ENCODE data around the gene FRYL. TPM values are rescaled to one million over a fixed set of nuclear protein-coding genes. Genes with fewer than 3 reads are reported as not detected.

FRYL gene
- total and polyA plus RNA-seq, 2 of the 8 experiments (the other 6 are each of a cell fraction or from before 2014, with no cell fraction given): 8.0 to 36.5 TPM

DNA sequence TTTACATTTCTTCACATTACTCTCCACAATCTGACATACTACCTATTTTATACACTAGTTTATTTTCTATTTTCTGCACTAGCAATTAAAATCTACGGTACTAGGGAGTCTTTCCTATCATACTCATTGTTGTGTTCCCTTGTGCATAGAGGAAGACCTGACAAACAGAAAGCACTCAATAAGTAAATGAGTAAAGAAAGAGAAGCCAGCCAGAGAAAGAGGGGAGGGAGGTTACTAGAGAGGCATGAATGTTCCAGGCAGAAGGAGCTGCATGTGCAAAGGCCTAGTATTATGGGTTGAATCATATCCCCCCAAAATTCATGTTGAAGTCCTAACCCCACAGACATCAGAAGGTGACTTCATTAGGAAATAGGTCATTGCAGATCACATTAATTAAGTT, 176.0 kb downstream of the FRYL start:
- H2AK5ac ChIP-seq (ENCODE audit: low read depth, low read length): no peak overlapping the region
- H4K20me1 ChIP-seq (replicated peaks in 1 of 2; ENCODE audit: control insufficient read depth in 1 of 2, insufficient read depth in 2 of 2, low read length in 2 of 2): no peaks in the 10 kb centered on the region
- no peak overlapping the region for H2BK15ac ChIP-seq (ENCODE audit: low read length)
- H3K27ac ChIP-seq (ENCODE audit: low read depth, low read length): no peak overlapping the region
- CTCF ChIA-PET (ENCODE audit: partially characterized antibody): interaction anchor here (0.7 to 1.4 kb wide), 2 partner anchors 16 to 300 kb away, joined by 3 read pairs; no protein-coding TSS in a partner anchor
- no peak overlapping the region for H4K5ac ChIP-seq (ENCODE audit: insufficient read length, low read depth, low read length)
- POLR2A ChIA-PET (ENCODE audit: partially characterized antibody): no interaction called here
- WGBS, 2 experiments (ENCODE audit: extremely low coverage in 1 of 2, insufficient coverage in 1 of 2, insufficient read length in 1 of 2, insufficient replicate concordance in 2 of 2, low coverage in 1 of 2, low lambda C conversion rate in 2 of 2, missing lambda C conversion rate in 1 of 2): 83% methylated on average over 1 of the region's 1 CpG; no CpG with 5 or more reads in 1 of the 2 experiments
- no peak overlapping the region for H4K91ac ChIP-seq (replicated peaks; ENCODE audit: insufficient read length, low read length)
- no peaks in the 10 kb centered on the region for H3K27me3 ChIP-seq (replicated peaks in 1 of 4; ENCODE audit: control insufficient read depth in 3 of 4, extremely low read depth in 1 of 4, insufficient read depth in 3 of 4, low read length in 3 of 4)
- no peak overlapping the region for H2BK120ac ChIP-seq (replicated peaks; ENCODE audit: low read depth, low read length)
- no peaks in the 10 kb centered on the region for H3K23me2 ChIP-seq (ENCODE audit: low read depth, low read length)
- DNase-seq (ENCODE audit: low read depth in 1 of 2, low spot score in 2 of 2) (no peak), FAIRE-seq (no peak)
- H3K23ac ChIP-seq (ENCODE audit: insufficient read length): no peak overlapping the region
- no peak overlapping the region for H4K8ac ChIP-seq (ENCODE audit: extremely low read depth, insufficient read depth, low read length)
- H3K4me3 ChIP-seq (ENCODE audit: extremely low read depth in 1 of 4, insufficient read depth in 2 of 4, low read depth in 3 of 4, low read length in 4 of 4): no peak overlapping the region
- TF ChIP-seq SP1 (IDR thresholded peaks at IDR 0.05; ENCODE audit: low read depth, low read length) (no peak), HDAC2 (IDR thresholded peaks at IDR 0.05; ENCODE audit: borderline replicate concordance in 1 of 2, low read depth in 2 of 2, low read length in 2 of 2) (no peak), TBP (IDR thresholded peaks at IDR 0.05; ENCODE audit: low read depth, low read length) (no peak), BCL11A (IDR thresholded peaks at IDR 0.05; ENCODE audit: low read depth in 2 of 2, low read length in 2 of 2) (no peak), CEBPB (IDR thresholded peaks at IDR 0.05; ENCODE audit: low read depth, low read length) (no peak), BRCA1 (IDR thresholded peaks at IDR 0.05; ENCODE audit: low read depth, low read length) (no peak), RFX5 (IDR thresholded peaks at IDR 0.05; ENCODE audit: borderline replicate concordance, low read depth, low read length) (no peak), MAFK (IDR thresholded peaks at IDR 0.05; ENCODE audit: low read depth, low read length) (no peak), SRF (IDR thresholded peaks at IDR 0.05; ENCODE audit: low read depth, low read length) (no peak), SAP30 (IDR thresholded peaks at IDR 0.05; ENCODE audit: insufficient read depth, insufficient replicate concordance, low read length) (no peak), NRF1 (IDR thresholded peaks at IDR 0.05; ENCODE audit: low read depth, low read length) (no peak), NANOG (IDR thresholded peaks at IDR 0.05; ENCODE audit: insufficient read depth, low read depth, low read length, poor library complexity, severe bottlenecking) (no peak), RBBP5 (IDR thresholded peaks at IDR 0.05; ENCODE audit: borderline replicate concordance, low read depth, low read length) (no peak)
- no peak overlapping the region for H2AFZ ChIP-seq (ENCODE audit: low read length)
- H3K14ac ChIP-seq (ENCODE audit: insufficient read length): no peak overlapping the region
- no peak overlapping the region for H3K18ac ChIP-seq (ENCODE audit: extremely low read depth, low read length)
- no peak overlapping the region for H2BK20ac ChIP-seq (ENCODE audit: low read length)
- no peaks in the 10 kb centered on the region for H3K79me1 ChIP-seq (ENCODE audit: low read depth, low read length)
- H3K56ac ChIP-seq (replicated peaks; ENCODE audit: insufficient read length, low read depth, low read length): no peak overlapping the region
- no peak overlapping the region for H2BK12ac ChIP-seq (ENCODE audit: low read depth, low read length)
- H3K4ac ChIP-seq (replicated peaks; ENCODE audit: insufficient read length, low read depth, low read length): no peak overlapping the region
- no peak overlapping the region for H2BK5ac ChIP-seq (ENCODE audit: low read depth, low read length)
- H3K4me2 ChIP-seq (ENCODE audit: insufficient read depth in 1 of 2, low read depth in 2 of 2, low read length in 2 of 2): no peak overlapping the region
- H3K4me1 ChIP-seq (replicated peaks in 1 of 4; ENCODE audit: control insufficient read depth in 3 of 4, insufficient read depth in 4 of 4, low read length in 3 of 4): no peaks in the 10 kb centered on the region
- no peaks in the 10 kb centered on the region; a peak in 1 of 8 replicates for H3K36me3 ChIP-seq (ENCODE audit: control insufficient read depth in 2 of 4, insufficient read depth in 4 of 4, low read length in 3 of 4)
- H3K79me2 ChIP-seq (ENCODE audit: control insufficient read depth in 1 of 2, insufficient read depth in 2 of 2, low read length in 2 of 2): no peaks in the 10 kb centered on the region
- H3K9me3 ChIP-seq (ENCODE audit: insufficient read depth in 2 of 2, low read depth in 1 of 2, low read length in 1 of 2): no peaks in the 10 kb centered on the region
- no peak overlapping the region for H3K9ac ChIP-seq (replicated peaks in 1 of 4; ENCODE audit: extremely low read depth in 1 of 4, low read depth in 3 of 4, low read length in 3 of 4)

Measured in H1 (cell line).